CD14-positive monocyte (primary cell): ENCODE results near the gene ASH1L. TPM values are rescaled to one million over a fixed set of nuclear protein-coding genes. Genes with fewer than 3 reads are reported as not detected.

Experiments used
- DNase-seq, 3 donors: peaks; one replicate each; pipeline ENCODE4 v3.0.0-alpha.2; 2011 to 2022
- H2AFZ ChIP-seq: 2 replicates; pipeline ENCODE4 v1.6.0; 2012; ENCODE audit warnings: mild to moderate bottlenecking, low read depth, low read length, inconsistent platforms; ENCODE audit not compliant: insufficient read depth, poor library complexity, severe bottlenecking
- H3K27ac ChIP-seq, 2 donors: 1 replicate in 1 of 2; 2 replicates in 1 of 2; pipeline ENCODE4 v1.5.1; 2012 to 2013; ENCODE audit warnings: low read length in 2 of 2, control low read depth in 1 of 2, inconsistent platforms in 1 of 2, low read depth in 1 of 2, mild to moderate bottlenecking in 1 of 2
- H3K27me3 ChIP-seq, 2 donors: one replicate each; pipeline versions ENCODE4 v1.6.0 to v1.6.1; 2011 to 2013; ENCODE audit warnings: low read length in 2 of 2; ENCODE audit not compliant: control insufficient read depth in 2 of 2, insufficient read depth in 2 of 2
- H3K36me3 ChIP-seq, 2 donors: replicated peaks in 1 of 2; 1 replicate in 1 of 2; 2 replicates in 1 of 2; pipeline versions ENCODE4 v1.5.1 to v1.6.1; 2012 to 2013; ENCODE audit warnings: low read length in 2 of 2, control low read depth in 1 of 2, inconsistent platforms in 1 of 2, mild to moderate bottlenecking in 1 of 2; ENCODE audit not compliant: insufficient read depth in 2 of 2, control insufficient read depth in 1 of 2
- H3K4me1 ChIP-seq, 2 donors: 1 replicate in 1 of 2; 2 replicates in 1 of 2; pipeline versions ENCODE4 v1.5.1 to v1.6.1; 2012 to 2013; ENCODE audit warnings: low read length in 2 of 2, control low read depth in 1 of 2, inconsistent platforms in 1 of 2, mild to moderate bottlenecking in 1 of 2, moderate library complexity in 1 of 2; ENCODE audit not compliant: insufficient read depth in 2 of 2, control insufficient read depth in 1 of 2
- H3K4me2 ChIP-seq: replicated peaks from 2 replicates; pipeline ENCODE3; 2012; ENCODE audit warnings: low read length, moderate library complexity, mild to moderate bottlenecking; ENCODE audit not compliant: poor library complexity, severe bottlenecking; ENCODE audit errors: extremely low read depth
- H3K4me3 ChIP-seq, 3 experiments: fragments of 200-600 bp in 1 of 3; sonication (generic) in 1 of 3; replicated peaks in 1 of 3; 1 replicate in 2 of 3; 2 replicates in 1 of 3; pipeline ENCODE4 v1.5.1; 2011 to 2013; ENCODE audit warnings: low read length in 3 of 3, mild to moderate bottlenecking in 3 of 3, control low read depth in 2 of 3, low read depth in 2 of 3, inconsistent platforms in 1 of 3, moderate library complexity in 1 of 3
- H3K79me2 ChIP-seq: 2 replicates; pipeline ENCODE4 v1.6.0; 2012; ENCODE audit warnings: mild to moderate bottlenecking, control low read depth, inconsistent platforms, low read length, moderate library complexity; ENCODE audit not compliant: insufficient read depth
- H3K9ac ChIP-seq: 2 replicates; pipeline ENCODE4 v1.6.0; 2017; ENCODE audit warnings: low read length, mild to moderate bottlenecking; ENCODE audit not compliant: insufficient read depth, poor library complexity, severe bottlenecking
- H3K9me3 ChIP-seq, 2 donors: replicated peaks in 1 of 2; 1 replicate in 1 of 2; 2 replicates in 1 of 2; pipeline versions ENCODE4 v1.5.1 to v1.6.1; 2012 to 2013; ENCODE audit warnings: low read length in 2 of 2, control low read depth in 1 of 2; ENCODE audit not compliant: control insufficient read depth in 1 of 2, insufficient read depth in 1 of 2
- H4K20me1 ChIP-seq: 2 replicates; pipeline ENCODE4 v1.6.0; 2012; ENCODE audit warnings: mild to moderate bottlenecking, low read length, control low read depth, moderate library complexity; ENCODE audit not compliant: insufficient read depth
- H3K27ac Mint-ChIP-seq, 7 donors: one replicate each; pipeline ENCODE4 v1.8.0; 2020; ENCODE audit warnings: mild to moderate bottlenecking in 7 of 7, mixed read lengths in 7 of 7, moderate library complexity in 6 of 7, inconsistent platforms in 2 of 7
- H3K27me3 Mint-ChIP-seq, 3 donors: one replicate each; pipeline ENCODE4 v1.8.0; 2021 to 2022; ENCODE audit warnings: low read depth in 3 of 3, mild to moderate bottlenecking in 3 of 3, mixed read lengths in 3 of 3, moderate library complexity in 3 of 3, inconsistent platforms in 1 of 3
- H3K36me3 Mint-ChIP-seq, 2 donors: one replicate each; pipeline ENCODE4 v1.8.0; 2020; ENCODE audit warnings: mixed read lengths in 2 of 2, inconsistent platforms in 1 of 2, mild to moderate bottlenecking in 1 of 2
- H3K4me1 Mint-ChIP-seq: one replicate; pipeline ENCODE4 v1.8.0; 2020; ENCODE audit warnings: mild to moderate bottlenecking, mixed read lengths
- H3K4me3 Mint-ChIP-seq, 2 donors: one replicate each; pipeline ENCODE4 v1.8.0; 2020; ENCODE audit warnings: mild to moderate bottlenecking in 2 of 2, mixed read lengths in 2 of 2, moderate library complexity in 1 of 2
- H3K9me3 Mint-ChIP-seq, 7 donors: one replicate each; pipeline ENCODE4 v1.8.0; 2020 to 2022; ENCODE audit warnings: mixed read lengths in 7 of 7, mild to moderate bottlenecking in 6 of 7, moderate library complexity in 6 of 7, inconsistent platforms in 2 of 7
- WGBS: methylation state at CpG from one replicate; pipeline ENCODE4 v1.1.5; 2013; ENCODE audit warnings: missing lambda C conversion rate; ENCODE audit not compliant: insufficient coverage; 5-methylcytosine and 5-hydroxymethylcytosine counted together
- intact Hi-C, 2 donors: fragments of 100-400 bp; cut with micrococcal nuclease; formaldehyde crosslinking; loops; one replicate each; pipeline versions ENCODE4 v1.15.0 to v1.15.1; 2023
- polyA plus RNA-seq, 3 donors: library from polyadenylated mRNA; depleted of rRNA in 1 of 3; unstranded in 2 of 3; stranded (reverse) in 1 of 3; fragments of 300-500 nt in 2 of 3; fragments of >200 nt in 1 of 3; fragmentation: Illumina TruSeq in 2 of 3; gene quantifications; 1 replicate in 2 of 3; 2 replicates in 1 of 3; pipeline ENCODE4 v1.2.3, GENCODE V29; 2012 to 2021
- TF ChIP-seq, protein P1 (sequence below): fragments of 200-600 bp; IDR thresholded peaks from one replicate; pipeline ENCODE4 v1.8.0; 2022; ENCODE audit warnings: antibody characterized with exemption, mild to moderate bottlenecking

The ASH1L gene
- polyA plus RNA-seq, 3 donors = 2.7 to 21.5 (median 5.6) TPM

GRCh38 chr1:155473151-155473821, 89.3 kb downstream of the ASH1L start:
- no peaks in the 10 kb centered on the region for H3K27me3 ChIP-seq
- no peak overlapping the region for H3K9ac ChIP-seq
- no peak overlapping the region for H2AFZ ChIP-seq
- 100% methylated on average over 2 of the region's 5 CpGs for WGBS
- H3K4me2 ChIP-seq = no peak overlapping the region
- no peaks in the 10 kb centered on the region for H3K4me1 ChIP-seq
- H3K27me3 Mint-ChIP-seq = no peaks in the 10 kb centered on the region
- H3K36me3 Mint-ChIP-seq = peaks cover 42 to 72% of the 10 kb centered on the region in 2 donors
- H3K4me1 Mint-ChIP-seq = no peaks in the 10 kb centered on the region
- H3K9me3 ChIP-seq = peaks cover 11 to 15% of the 10 kb centered on the region in 2 donors
- H3K4me3 Mint-ChIP-seq = no peak overlapping the region
- H3K4me3 ChIP-seq = no peak overlapping the region
- peaks cover 9 to 17% (median 14%) of the 10 kb centered on the region in 7 donors for H3K9me3 Mint-ChIP-seq
- H4K20me1 ChIP-seq = peaks cover 56% of the 10 kb centered on the region
- intact Hi-C loops = no loop called here
- H3K36me3 ChIP-seq = peaks cover 20 to 52% of the 10 kb centered on the region in 2 donors
- DNase-seq = no peak
- no peak overlapping the region for H3K27ac ChIP-seq
- H3K27ac Mint-ChIP-seq = no peak overlapping the region
- H3K79me2 ChIP-seq = peaks cover 62% of the 10 kb centered on the region
- TF ChIP-seq, protein P1, sequence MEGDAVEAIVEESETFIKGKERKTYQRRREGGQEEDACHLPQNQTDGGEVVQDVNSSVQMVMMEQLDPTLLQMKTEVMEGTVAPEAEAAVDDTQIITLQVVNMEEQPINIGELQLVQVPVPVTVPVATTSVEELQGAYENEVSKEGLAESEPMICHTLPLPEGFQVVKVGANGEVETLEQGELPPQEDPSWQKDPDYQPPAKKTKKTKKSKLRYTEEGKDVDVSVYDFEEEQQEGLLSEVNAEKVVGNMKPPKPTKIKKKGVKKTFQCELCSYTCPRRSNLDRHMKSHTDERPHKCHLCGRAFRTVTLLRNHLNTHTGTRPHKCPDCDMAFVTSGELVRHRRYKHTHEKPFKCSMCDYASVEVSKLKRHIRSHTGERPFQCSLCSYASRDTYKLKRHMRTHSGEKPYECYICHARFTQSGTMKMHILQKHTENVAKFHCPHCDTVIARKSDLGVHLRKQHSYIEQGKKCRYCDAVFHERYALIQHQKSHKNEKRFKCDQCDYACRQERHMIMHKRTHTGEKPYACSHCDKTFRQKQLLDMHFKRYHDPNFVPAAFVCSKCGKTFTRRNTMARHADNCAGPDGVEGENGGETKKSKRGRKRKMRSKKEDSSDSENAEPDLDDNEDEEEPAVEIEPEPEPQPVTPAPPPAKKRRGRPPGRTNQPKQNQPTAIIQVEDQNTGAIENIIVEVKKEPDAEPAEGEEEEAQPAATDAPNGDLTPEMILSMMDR = no peak

DNA sequence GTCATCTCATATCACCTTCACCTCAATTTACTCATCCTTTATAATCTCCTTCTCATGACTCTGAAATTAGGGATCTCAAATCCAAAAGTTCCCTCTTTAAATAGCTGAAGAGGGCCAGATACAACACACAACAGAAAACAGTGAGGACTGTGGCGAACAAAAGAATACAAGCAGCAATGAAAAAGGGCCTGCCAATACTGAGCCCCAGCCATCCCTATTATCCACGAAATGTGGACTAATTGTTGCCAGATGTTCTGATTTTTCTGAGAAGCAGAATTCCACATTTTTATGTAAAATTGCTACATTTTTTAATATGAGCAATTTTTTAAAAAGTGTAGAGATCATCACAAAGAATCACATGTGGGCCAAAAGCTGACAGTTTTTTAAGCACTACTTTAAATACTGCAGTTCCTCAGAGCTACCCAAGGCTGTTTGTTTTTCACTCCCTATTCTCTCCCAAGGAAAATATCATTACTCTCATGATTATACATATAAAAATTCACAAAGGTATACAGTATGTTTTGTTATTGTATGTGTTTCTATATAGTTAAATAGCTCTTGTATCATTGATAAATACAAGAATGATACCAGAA, 90.0 kb downstream of the ASH1L start:
- TF ChIP-seq, protein P1 = no peak
- intact Hi-C loops = no loop called here
- no peaks in the 10 kb centered on the region for H3K4me1 ChIP-seq
- no peaks in the 10 kb centered on the region for H3K27me3 ChIP-seq
- peaks cover 65% of the 10 kb centered on the region for H3K79me2 ChIP-seq
- H3K36me3 ChIP-seq = peaks cover 13 to 48% of the 10 kb centered on the region in 2 donors
- H3K9me3 ChIP-seq = peaks cover 11 to 15% of the 10 kb centered on the region in 2 donors
- Mint-ChIP-seq H3K4me1 (no peaks in the 10 kb centered on the region), H3K36me3 (peaks cover 38 to 72% of the 10 kb centered on the region in 2 donors), H3K27me3 (no peaks in the 10 kb centered on the region), H3K4me3 (no peak overlapping the region), H3K27ac (no peak overlapping the region), H3K9me3 (peaks cover 9 to 17% (median 14%) of the 10 kb centered on the region in 7 donors)
- DNase-seq = no peak
- no peak overlapping the region for H2AFZ ChIP-seq
- no peak overlapping the region for H3K9ac ChIP-seq
- peaks cover 59% of the 10 kb centered on the region for H4K20me1 ChIP-seq
- H3K27ac ChIP-seq = no peak overlapping the region
- WGBS = no CpG with 5 or more reads among the region's 2 CpGs
- H3K4me2 ChIP-seq = no peak overlapping the region
- no peak overlapping the region for H3K4me3 ChIP-seq
